ENCODE data around the gene APBA1.

The APBA1 gene

GRCh38 chr9:69606089-69606488 is 66.1 kb downstream of the APBA1 start:
- Histone ChIP-seq H2AFZ (ENCODE audit: low read depth, low read length) (no peak overlapping the region), H3K36me3 (ENCODE audit: insufficient read depth, low read length) (no peaks in the 10 kb centered on the region), H4K20me1 (ENCODE audit: insufficient read depth, low read length) (no peaks in the 10 kb centered on the region), H3K4me1 (ENCODE audit: insufficient read depth, low read length) (peaks cover 2% of the 10 kb centered on the region; the same call in 1 of the 2 replicates), H3K9me3 (ENCODE audit: insufficient read depth, low read length, severe bottlenecking) (no peaks in the 10 kb centered on the region), H3K27me3 (ENCODE audit: insufficient read depth, low read length, poor library complexity) (no peaks in the 10 kb centered on the region), H3K9ac (ENCODE audit: low read depth, low read length) (no peak overlapping the region), H3K27ac (ENCODE audit: low read length) (no peak overlapping the region), H3K4me2 (ENCODE audit: insufficient read depth, low read length) (no peak overlapping the region), H3K79me2 (ENCODE audit: insufficient read depth, low read length) (no peaks in the 10 kb centered on the region), H3K4me3 (ENCODE audit: low read depth in 1 of 2, low read length in 2 of 2) (no peak overlapping the region)
- TF ChIP-seq CTCF (IDR thresholded peaks at IDR 0.05; ENCODE audit: borderline replicate concordance, extremely low read depth, low read length, poor library complexity, severe bottlenecking) = no peak
- TF ChIP-seq EZH2 (IDR thresholded peaks at IDR 0.05; ENCODE audit: borderline replicate concordance, low read depth, low read length, severe bottlenecking) = no peak
- ATAC-seq (ENCODE audit: insufficient read depth, low read depth) (no peak), DNase-seq (no peak)

- Histone ChIP-seq H2AFZ (ENCODE audit: low read depth, low read length) (no peak overlapping the region), H3K4me1 (ENCODE audit: insufficient read depth, low read length) (peaks cover 2% of the 10 kb centered on the region; the same call in 1 of the 2 replicates), H3K27me3 (ENCODE audit: insufficient read depth, low read length, poor library complexity) (no peaks in the 10 kb centered on the region), H3K9me3 (ENCODE audit: insufficient read depth, low read length, severe bottlenecking) (no peaks in the 10 kb centered on the region), H4K20me1 (ENCODE audit: insufficient read depth, low read length) (no peaks in the 10 kb centered on the region), H3K9ac (ENCODE audit: low read depth, low read length) (no peak overlapping the region), H3K36me3 (ENCODE audit: insufficient read depth, low read length) (no peaks in the 10 kb centered on the region), H3K27ac (ENCODE audit: low read length) (no peak overlapping the region), H3K4me2 (ENCODE audit: insufficient read depth, low read length) (no peak overlapping the region), H3K4me3 (ENCODE audit: low read depth in 1 of 2, low read length in 2 of 2) (no peak overlapping the region), H3K79me2 (ENCODE audit: insufficient read depth, low read length) (no peaks in the 10 kb centered on the region)
- ATAC-seq (ENCODE audit: insufficient read depth, low read depth) (no peak), DNase-seq (no peak)
- TF ChIP-seq EZH2 (IDR thresholded peaks at IDR 0.05; ENCODE audit: borderline replicate concordance, low read depth, low read length, severe bottlenecking) (no peak), CTCF (IDR thresholded peaks at IDR 0.05; ENCODE audit: borderline replicate concordance, extremely low read depth, low read length, poor library complexity, severe bottlenecking) (no peak)
These were observed 66.8 kb downstream of the APBA1 start for GRCh38 chr9:69605406-69605805.

GRCh38 chr9:69604568-69605219 is 67.5 kb downstream of the APBA1 start:
- TF ChIP-seq EZH2 (IDR thresholded peaks at IDR 0.05; ENCODE audit: borderline replicate concordance, low read depth, low read length, severe bottlenecking) (no peak), CTCF (IDR thresholded peaks at IDR 0.05; ENCODE audit: borderline replicate concordance, extremely low read depth, low read length, poor library complexity, severe bottlenecking) (no peak)
- no peak overlapping the region for H3K27ac ChIP-seq (ENCODE audit: low read length)
- ATAC-seq (ENCODE audit: insufficient read depth, low read depth) (no peak), DNase-seq (no peak)
- H3K36me3 ChIP-seq (ENCODE audit: insufficient read depth, low read length) = no peaks in the 10 kb centered on the region
- H3K79me2 ChIP-seq (ENCODE audit: insufficient read depth, low read length) = no peaks in the 10 kb centered on the region
- peaks cover 2% of the 10 kb centered on the region; the same call in 1 of the 2 replicates for H3K4me1 ChIP-seq (ENCODE audit: insufficient read depth, low read length)
- no peaks in the 10 kb centered on the region for H4K20me1 ChIP-seq (ENCODE audit: insufficient read depth, low read length)
- no peak overlapping the region for H3K4me3 ChIP-seq (ENCODE audit: low read depth in 1 of 2, low read length in 2 of 2)
- H3K4me2 ChIP-seq (ENCODE audit: insufficient read depth, low read length) = no peak overlapping the region
- H2AFZ ChIP-seq (ENCODE audit: low read depth, low read length) = no peak overlapping the region
- H3K9ac ChIP-seq (ENCODE audit: low read depth, low read length) = no peak overlapping the region
- H3K27me3 ChIP-seq (ENCODE audit: insufficient read depth, low read length, poor library complexity) = no peaks in the 10 kb centered on the region
- H3K9me3 ChIP-seq (ENCODE audit: insufficient read depth, low read length, severe bottlenecking) = peaks cover 2% of the 10 kb centered on the region
